Uterus (tissue), 4 donors: ENCODE data around the gene MARK2. TPM values are rescaled to one million over a fixed set of nuclear protein-coding genes. Genes with fewer than 3 reads are reported as not detected.
"Not testable (repeated sequence)": the region's sequence is repeated elsewhere in the genome, so short reads cannot be mapped to it uniquely, and the experiment has no call there.

Experiments used
- DNase-seq, 2 donors: peaks; one replicate each; pipeline ENCODE4 v3.0.0-alpha.2; 2019 to 2020
- H3K27ac ChIP-seq, 2 donors: fragments of 200-600 bp; sonication (generic); 1 replicate in 1 of 2; 2 replicates in 1 of 2; pipeline ENCODE4 v1.5.1; 2016 to 2018
- H3K27me3 ChIP-seq, 2 donors: fragments of 200-600 bp; sonication (generic); one replicate each; pipeline ENCODE4 v1.5.1; 2018 to 2019; ENCODE audit warnings: control low read depth in 1 of 2
- H3K36me3 ChIP-seq, 2 donors: fragments of 200-600 bp; sonication (generic); one replicate each; pipeline ENCODE4 v1.5.1; 2019; ENCODE audit warnings: control low read depth in 1 of 2
- H3K4me1 ChIP-seq, 2 donors: fragments of 200-600 bp; sonication (generic); one replicate each; pipeline ENCODE4 v1.5.1; 2018 to 2019; ENCODE audit warnings: control low read depth in 1 of 2
- H3K4me3 ChIP-seq, 2 donors: fragments of 200-600 bp; sonication (generic); 1 replicate in 1 of 2; 2 replicates in 1 of 2; pipeline ENCODE4 v1.5.1; 2018 to 2019; ENCODE audit warnings: mild to moderate bottlenecking in 1 of 2
- H3K9me3 ChIP-seq, 2 donors: fragments of 200-600 bp; sonication (generic); one replicate each; pipeline ENCODE4 v1.5.1; 2019; ENCODE audit warnings: control low read depth in 1 of 2
- POLR2A ChIP-seq, 2 donors: fragments of 450-650 bp; IDR thresholded peaks; one replicate each; pipeline ENCODE4 v1.6.1; 2016; ENCODE audit warnings: antibody characterized with exemption in 2 of 2, mild to moderate bottlenecking in 1 of 2, moderate library complexity in 1 of 2
- intact Hi-C: fragments of 100-400 bp; cut with DNase I; formaldehyde crosslinking; loops from one replicate; pipeline ENCODE4 v1.15.1; 2023; ENCODE audit warnings: low total_unique reads
- total RNA-seq, 4 donors: library from RNA; depleted of rRNA in 3 of 4; stranded (reverse); fragments of >200 nt in 3 of 4; gene quantifications; one replicate each; pipeline versions ENCODE4 v1.1.0 to v1.2.4, GENCODE V29; 2014 to 2023
- TF ChIP-seq, protein P1 (sequence below), 4 experiments: fragments of 200-600 bp in 2 of 4; fragments of 450-650 bp in 2 of 4; sonication (generic) in 2 of 4; IDR thresholded peaks; one replicate each; pipeline ENCODE4 v1.5.1; 2016 to 2019; ENCODE audit warnings: antibody characterized with exemption in 4 of 4, mild to moderate bottlenecking in 2 of 4, moderate library complexity in 1 of 4
- donor health status: DM: yes; HTN: yes; CAD: no.

The MARK2 gene
- total RNA-seq, 4 donors from 2014 or later, result 6.9 to 36.5 (median 17.7) TPM

DNA sequence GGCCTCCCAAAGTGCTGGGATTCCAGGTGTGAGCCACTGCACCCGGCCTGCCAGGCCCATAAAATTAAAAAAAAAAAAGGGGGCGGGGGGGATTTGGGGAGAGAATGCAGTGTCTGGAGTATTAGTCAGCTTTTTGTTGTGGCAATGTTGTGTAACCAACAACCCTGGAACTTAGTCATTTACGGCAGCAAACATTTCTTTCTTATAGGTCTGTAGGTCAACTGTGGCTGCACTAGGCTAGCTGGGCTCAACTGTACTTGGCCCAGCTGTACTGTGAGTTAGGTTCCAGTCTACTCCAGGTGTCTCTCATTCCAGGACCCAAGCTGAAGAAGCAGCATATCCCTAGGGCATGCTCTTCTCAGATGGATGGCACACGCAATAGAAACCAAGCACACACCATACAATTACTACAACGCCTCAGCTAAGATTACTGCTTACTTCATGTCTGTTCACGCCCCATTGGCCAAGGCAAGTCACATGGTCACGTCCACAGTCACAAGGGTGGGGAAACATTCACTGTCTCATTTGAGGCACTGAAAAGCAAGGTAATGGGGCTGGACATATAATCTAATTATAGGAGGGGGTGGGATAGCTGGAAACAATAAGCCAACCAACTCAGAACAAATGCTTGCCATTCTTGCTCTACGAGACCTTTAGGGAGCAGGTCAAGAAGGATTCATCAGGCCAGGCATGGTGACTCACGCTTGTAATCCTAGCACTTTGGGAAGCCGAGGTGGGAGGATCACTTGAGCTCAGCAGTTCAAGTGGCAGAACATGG lies 36.1 kb upstream of the MARK2 start:
- Histone ChIP-seq H3K4me1 (no peaks in the 10 kb centered on the region), H3K9me3 (no peaks in the 10 kb centered on the region), H3K4me3 (no peak overlapping the region), H3K36me3 (no peaks in the 10 kb centered on the region), H3K27me3 (no peaks in the 10 kb centered on the region), H3K27ac (no peak overlapping the region)
- TF ChIP-seq POLR2A (IDR thresholded peaks at IDR 0.05), result no peak
- TF ChIP-seq, protein P1, sequence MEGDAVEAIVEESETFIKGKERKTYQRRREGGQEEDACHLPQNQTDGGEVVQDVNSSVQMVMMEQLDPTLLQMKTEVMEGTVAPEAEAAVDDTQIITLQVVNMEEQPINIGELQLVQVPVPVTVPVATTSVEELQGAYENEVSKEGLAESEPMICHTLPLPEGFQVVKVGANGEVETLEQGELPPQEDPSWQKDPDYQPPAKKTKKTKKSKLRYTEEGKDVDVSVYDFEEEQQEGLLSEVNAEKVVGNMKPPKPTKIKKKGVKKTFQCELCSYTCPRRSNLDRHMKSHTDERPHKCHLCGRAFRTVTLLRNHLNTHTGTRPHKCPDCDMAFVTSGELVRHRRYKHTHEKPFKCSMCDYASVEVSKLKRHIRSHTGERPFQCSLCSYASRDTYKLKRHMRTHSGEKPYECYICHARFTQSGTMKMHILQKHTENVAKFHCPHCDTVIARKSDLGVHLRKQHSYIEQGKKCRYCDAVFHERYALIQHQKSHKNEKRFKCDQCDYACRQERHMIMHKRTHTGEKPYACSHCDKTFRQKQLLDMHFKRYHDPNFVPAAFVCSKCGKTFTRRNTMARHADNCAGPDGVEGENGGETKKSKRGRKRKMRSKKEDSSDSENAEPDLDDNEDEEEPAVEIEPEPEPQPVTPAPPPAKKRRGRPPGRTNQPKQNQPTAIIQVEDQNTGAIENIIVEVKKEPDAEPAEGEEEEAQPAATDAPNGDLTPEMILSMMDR (IDR thresholded peaks at IDR 0.05), result no peak
- intact Hi-C loops, result no loop called here
- no peak for DNase-seq

DNA sequence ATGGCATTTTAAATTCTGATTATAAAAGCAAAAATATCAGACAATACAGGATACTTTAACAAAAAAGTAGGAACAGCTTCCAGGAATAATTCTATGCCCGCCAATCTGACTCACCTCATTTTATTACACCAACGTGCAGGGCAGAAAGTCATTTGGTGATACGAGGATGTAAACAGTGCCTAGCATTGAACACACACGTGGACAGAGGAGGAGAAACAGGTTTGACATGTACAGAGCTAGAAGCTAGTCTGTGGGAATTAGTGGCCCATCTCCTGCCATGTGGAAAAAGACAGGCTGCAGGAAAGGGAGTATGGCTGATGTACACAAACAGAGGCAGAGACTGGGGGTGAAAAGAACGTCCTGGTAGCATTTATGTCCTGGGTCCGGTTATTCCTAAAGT lies 34.7 kb upstream of the MARK2 start:
- no peaks in the 10 kb centered on the region for H3K27me3 ChIP-seq

DNA sequence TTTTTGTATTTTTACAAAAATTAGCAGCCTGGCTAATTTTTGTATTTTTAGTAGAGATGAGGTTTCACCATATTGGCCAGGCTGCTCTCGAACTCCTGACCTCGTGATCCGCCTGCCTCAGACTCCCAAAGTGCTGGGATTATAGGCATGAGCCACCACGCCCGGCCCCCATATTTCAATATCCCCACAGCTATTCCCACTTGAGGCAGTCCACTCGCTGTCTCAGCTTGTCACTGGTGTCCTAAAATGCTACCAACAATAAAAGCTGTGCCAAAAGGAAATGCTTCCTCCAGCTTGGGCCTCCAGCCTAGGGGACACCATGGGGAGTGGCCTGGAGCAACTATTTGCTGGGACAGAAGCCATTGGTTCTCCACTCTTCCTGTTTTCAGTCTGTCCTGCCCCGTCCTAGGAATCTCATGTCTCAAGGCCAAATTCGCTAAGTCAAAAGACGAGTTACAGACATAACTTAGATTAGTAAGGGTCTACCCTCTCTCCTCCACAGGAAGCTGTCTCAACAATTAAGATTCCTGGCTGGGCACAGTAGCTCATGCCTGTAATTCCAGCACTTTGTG lies 33.0 kb upstream of the MARK2 start:
- H3K4me3 ChIP-seq, result no peak overlapping the region
- no peak for TF ChIP-seq POLR2A (IDR thresholded peaks at IDR 0.05)
- TF ChIP-seq, protein P1 (IDR thresholded peaks at IDR 0.05), result no peak
- intact Hi-C loops, result no loop called here
- no peaks in the 10 kb centered on the region for H3K4me1 ChIP-seq
- H3K9me3 ChIP-seq, result no peaks in the 10 kb centered on the region
- H3K27me3 ChIP-seq, result no peaks in the 10 kb centered on the region
- no peak for DNase-seq
- H3K36me3 ChIP-seq, result no peaks in the 10 kb centered on the region
- H3K27ac ChIP-seq, result no peak overlapping the region

More for the DNA sequence above, 34.7 kb upstream of the MARK2 start:
- no peak overlapping the region for H3K4me3 ChIP-seq
- no peak overlapping the region for H3K27ac ChIP-seq
- no peak for DNase-seq
- H3K9me3 ChIP-seq, result no peaks in the 10 kb centered on the region
- H3K4me1 ChIP-seq, result no peaks in the 10 kb centered on the region
- intact Hi-C loops, result no loop called here
- TF ChIP-seq POLR2A (IDR thresholded peaks at IDR 0.05), result no peak
- TF ChIP-seq, protein P1 (IDR thresholded peaks at IDR 0.05), result no peak
- H3K36me3 ChIP-seq, result no peaks in the 10 kb centered on the region

DNA sequence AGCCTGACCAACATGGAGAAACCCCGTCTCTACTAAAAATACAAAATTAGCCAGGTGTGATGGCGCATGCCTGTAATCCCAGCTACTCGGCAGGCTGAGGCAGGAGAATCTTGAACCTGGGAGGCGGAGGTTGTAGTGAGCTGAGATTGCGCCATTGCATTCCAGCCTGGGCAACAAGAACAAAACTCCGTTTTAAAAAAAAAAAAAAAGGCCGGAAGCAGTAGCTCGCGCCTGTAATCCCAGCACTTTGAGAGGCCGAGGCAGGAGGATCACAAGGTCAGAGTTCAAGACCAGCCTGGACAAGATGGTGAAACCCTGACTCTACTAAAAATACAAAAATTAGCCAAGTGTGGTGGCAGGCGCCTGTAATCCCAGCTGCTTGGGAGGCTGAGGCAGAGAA lies 28.5 kb upstream of the MARK2 start:
- intact Hi-C loops, H3K4me3 ChIP-seq: not testable (repeated sequence)

DNA sequence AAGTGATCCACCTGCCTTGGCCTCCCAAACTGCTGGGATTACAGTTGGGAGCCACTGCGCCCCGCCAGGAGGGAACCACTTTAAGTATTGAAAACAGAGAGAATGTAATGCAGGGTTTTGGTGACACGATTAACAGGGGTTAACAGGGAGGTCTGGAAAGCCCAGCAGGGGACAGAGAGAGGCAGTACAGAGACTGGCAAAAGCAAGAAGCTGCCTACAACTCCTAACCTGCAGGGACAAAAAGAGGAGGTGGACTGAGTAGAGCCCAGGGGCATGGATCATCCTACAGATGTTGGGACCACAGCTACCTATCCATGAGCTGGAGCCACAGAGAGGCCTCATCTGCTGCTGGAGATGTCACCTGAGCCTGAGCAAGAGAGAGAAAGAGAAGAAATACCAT lies 27.4 kb upstream of the MARK2 start:
- Histone ChIP-seq H3K4me3 (no peak overlapping the region), H3K27me3 (no peaks in the 10 kb centered on the region), H3K4me1 (no peaks in the 10 kb centered on the region), H3K9me3 (no peaks in the 10 kb centered on the region), H3K27ac (no peak overlapping the region), H3K36me3 (no peaks in the 10 kb centered on the region)
- TF ChIP-seq POLR2A (IDR thresholded peaks at IDR 0.05), result no peak
- TF ChIP-seq, protein P1 (IDR thresholded peaks at IDR 0.05), result no peak
- intact Hi-C loops, result no loop called here
- DNase-seq, result no peak

More for the DNA sequence above, 28.5 kb upstream of the MARK2 start:
- H3K27me3 ChIP-seq, H3K4me1 ChIP-seq, DNase-seq, H3K36me3 ChIP-seq, H3K27ac ChIP-seq, H3K9me3 ChIP-seq: not testable (repeated sequence)
